HCT116 (cell line): Measurements from ENCODE around the gene ITGAE. TPM values are rescaled to one million over a fixed set of nuclear protein-coding genes. Genes with fewer than 3 reads are reported as not detected.

Experiments used
- CEBPB ChIP-seq: IDR thresholded peaks from 2 replicates; pipeline ENCODE4 v1.6.1; 2012; ENCODE audit warnings: low read depth
- ELF1 ChIP-seq: IDR thresholded peaks from 2 replicates; pipeline ENCODE4 v1.6.1; 2012; ENCODE audit warnings: low read depth, borderline replicate concordance
- EZH2phosphoT487 ChIP-seq: fragments of 200-600 bp; IDR thresholded peaks from 2 replicates; pipeline ENCODE4 v1.6.1; 2018; ENCODE audit warnings: antibody characterized with exemption, borderline replicate concordance
- JUND ChIP-seq: IDR thresholded peaks from 2 replicates; pipeline ENCODE4 v1.6.1; 2012
- POLR2AphosphoS5 ChIP-seq: IDR thresholded peaks from 2 replicates; pipeline ENCODE4 v1.6.1; 2011; ENCODE audit warnings: mild to moderate bottlenecking, low read depth, low read length, moderate library complexity
- SRF ChIP-seq: IDR thresholded peaks from 2 replicates; pipeline ENCODE4 v1.6.1; 2012; ENCODE audit warnings: low read depth
- TCF7L2 ChIP-seq: IDR thresholded peaks from 2 replicates; pipeline ENCODE4 v1.7.0; 2011; ENCODE audit warnings: borderline replicate concordance, inconsistent platforms; ENCODE audit not compliant: insufficient read depth, insufficient read length; ENCODE audit errors: extremely low read depth
- YY1 ChIP-seq: IDR thresholded peaks from 2 replicates; pipeline ENCODE4 v1.6.1; 2011; ENCODE audit warnings: low read length, low read depth, moderate library complexity, mild to moderate bottlenecking; ENCODE audit not compliant: insufficient replicate concordance; ENCODE audit errors: extremely low read depth
- total RNA-seq: library from RNA; stranded (reverse); gene quantifications from one replicate; pipeline ENCODE4 v1.2.1, GENCODE V29; 2021; ENCODE audit not compliant: unreplicated experiment
- TF ChIP-seq, protein P1 (sequence below), 3 experiments: fragments of 200-600 bp in 1 of 3; sonication (generic) in 1 of 3; IDR thresholded peaks in 2 of 3; conservative IDR thresholded peaks in 1 of 3; 2 replicates each; pipeline ENCODE4 v1.5.1; 2012 to 2017; ENCODE audit warnings: low read depth in 2 of 3, low read length in 2 of 3, antibody characterized with exemption in 1 of 3, borderline replicate concordance in 1 of 3, control low read depth in 1 of 3, mild to moderate bottlenecking in 1 of 3, mixed read lengths in 1 of 3, mixed run types in 1 of 3, moderate library complexity in 1 of 3; ENCODE audit not compliant: insufficient read depth in 1 of 3
- TF ChIP-seq, protein P2 (sequence below): IDR thresholded peaks from 2 replicates; pipeline ENCODE4 v1.6.1; 2012; ENCODE audit warnings: low read depth

ITGAE gene
- total RNA-seq, 1 experiment from 2014 or later: 19.9 TPM

DNA sequence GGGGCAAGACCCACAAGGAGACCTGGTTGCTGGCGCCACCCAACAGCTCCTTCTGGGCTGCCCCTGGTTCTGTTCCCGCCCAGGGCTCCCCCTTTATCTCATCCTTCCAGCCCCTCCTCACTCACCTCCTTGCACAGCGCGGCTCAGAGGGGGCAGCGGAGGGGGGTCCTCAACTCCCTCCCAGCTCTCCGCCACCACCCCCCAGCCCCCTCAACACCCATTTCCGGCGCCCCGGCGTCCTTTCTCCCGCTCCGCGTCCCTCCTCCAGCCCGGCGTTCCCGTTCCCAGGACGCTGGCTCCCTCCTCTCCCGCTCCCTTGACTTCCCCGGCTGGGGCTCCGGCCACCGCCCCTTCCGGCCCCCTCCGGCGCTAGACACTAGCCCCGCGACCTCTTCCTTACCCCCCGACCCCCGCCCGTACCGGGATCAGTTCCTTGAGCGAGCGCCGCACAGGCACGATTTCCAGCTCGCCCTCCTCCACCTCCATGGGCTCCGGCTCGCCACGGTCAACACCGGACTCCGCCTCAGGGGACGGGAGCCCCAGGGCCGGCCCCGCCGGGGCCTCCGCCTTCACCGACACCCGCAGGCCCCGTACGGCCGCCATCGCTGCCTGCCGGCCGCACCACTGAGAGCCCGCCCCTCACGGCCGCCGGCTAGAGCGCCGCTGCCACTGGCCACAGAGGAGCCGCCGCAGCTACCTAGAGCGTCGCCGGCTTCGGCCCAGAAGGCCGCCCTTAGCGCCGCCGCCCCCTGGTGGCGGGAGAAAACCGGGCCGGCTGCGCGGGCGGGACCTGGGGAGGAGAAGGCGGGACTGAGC lies 44.8 kb upstream of the ITGAE start, which contains the start of gene NCBP3 (continued):
- no peak for TF ChIP-seq JUND
- TF ChIP-seq POLR2AphosphoS5: peak; percentile 94
- no peak for TF ChIP-seq ELF1
- peak; percentile 92 for TF ChIP-seq YY1
- TF ChIP-seq, protein P1, sequence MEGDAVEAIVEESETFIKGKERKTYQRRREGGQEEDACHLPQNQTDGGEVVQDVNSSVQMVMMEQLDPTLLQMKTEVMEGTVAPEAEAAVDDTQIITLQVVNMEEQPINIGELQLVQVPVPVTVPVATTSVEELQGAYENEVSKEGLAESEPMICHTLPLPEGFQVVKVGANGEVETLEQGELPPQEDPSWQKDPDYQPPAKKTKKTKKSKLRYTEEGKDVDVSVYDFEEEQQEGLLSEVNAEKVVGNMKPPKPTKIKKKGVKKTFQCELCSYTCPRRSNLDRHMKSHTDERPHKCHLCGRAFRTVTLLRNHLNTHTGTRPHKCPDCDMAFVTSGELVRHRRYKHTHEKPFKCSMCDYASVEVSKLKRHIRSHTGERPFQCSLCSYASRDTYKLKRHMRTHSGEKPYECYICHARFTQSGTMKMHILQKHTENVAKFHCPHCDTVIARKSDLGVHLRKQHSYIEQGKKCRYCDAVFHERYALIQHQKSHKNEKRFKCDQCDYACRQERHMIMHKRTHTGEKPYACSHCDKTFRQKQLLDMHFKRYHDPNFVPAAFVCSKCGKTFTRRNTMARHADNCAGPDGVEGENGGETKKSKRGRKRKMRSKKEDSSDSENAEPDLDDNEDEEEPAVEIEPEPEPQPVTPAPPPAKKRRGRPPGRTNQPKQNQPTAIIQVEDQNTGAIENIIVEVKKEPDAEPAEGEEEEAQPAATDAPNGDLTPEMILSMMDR (IDR thresholded peaks at IDR 0.05 in 2 of 3, conservative IDR thresholded peaks at IDR 0.05 in 1 of 3; ENCODE audit: borderline replicate concordance in 1 of 3, insufficient read depth in 1 of 3, low read depth in 2 of 3, low read length in 2 of 3): peak; percentile 73 to 94 (median 81); a peak in 5 of 6 replicates
- peak; percentile 58 for TF ChIP-seq TCF7L2
- peak; percentile 7; the same call in 1 of the 2 replicates for TF ChIP-seq SRF
- no peak for TF ChIP-seq CEBPB
- TF ChIP-seq, protein P2, sequence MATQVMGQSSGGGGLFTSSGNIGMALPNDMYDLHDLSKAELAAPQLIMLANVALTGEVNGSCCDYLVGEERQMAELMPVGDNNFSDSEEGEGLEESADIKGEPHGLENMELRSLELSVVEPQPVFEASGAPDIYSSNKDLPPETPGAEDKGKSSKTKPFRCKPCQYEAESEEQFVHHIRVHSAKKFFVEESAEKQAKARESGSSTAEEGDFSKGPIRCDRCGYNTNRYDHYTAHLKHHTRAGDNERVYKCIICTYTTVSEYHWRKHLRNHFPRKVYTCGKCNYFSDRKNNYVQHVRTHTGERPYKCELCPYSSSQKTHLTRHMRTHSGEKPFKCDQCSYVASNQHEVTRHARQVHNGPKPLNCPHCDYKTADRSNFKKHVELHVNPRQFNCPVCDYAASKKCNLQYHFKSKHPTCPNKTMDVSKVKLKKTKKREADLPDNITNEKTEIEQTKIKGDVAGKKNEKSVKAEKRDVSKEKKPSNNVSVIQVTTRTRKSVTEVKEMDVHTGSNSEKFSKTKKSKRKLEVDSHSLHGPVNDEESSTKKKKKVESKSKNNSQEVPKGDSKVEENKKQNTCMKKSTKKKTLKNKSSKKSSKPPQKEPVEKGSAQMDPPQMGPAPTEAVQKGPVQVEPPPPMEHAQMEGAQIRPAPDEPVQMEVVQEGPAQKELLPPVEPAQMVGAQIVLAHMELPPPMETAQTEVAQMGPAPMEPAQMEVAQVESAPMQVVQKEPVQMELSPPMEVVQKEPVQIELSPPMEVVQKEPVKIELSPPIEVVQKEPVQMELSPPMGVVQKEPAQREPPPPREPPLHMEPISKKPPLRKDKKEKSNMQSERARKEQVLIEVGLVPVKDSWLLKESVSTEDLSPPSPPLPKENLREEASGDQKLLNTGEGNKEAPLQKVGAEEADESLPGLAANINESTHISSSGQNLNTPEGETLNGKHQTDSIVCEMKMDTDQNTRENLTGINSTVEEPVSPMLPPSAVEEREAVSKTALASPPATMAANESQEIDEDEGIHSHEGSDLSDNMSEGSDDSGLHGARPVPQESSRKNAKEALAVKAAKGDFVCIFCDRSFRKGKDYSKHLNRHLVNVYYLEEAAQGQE: no peak
- TF ChIP-seq EZH2phosphoT487: no peak
- TF ChIP-seq, all 23 proteins: peak for 12
